Stomach (tissue), 4 donors: ENCODE measurements around the gene EHD1.

Experiments
- EP300 ChIP-seq: sonication (generic); formaldehyde crosslinking; IDR thresholded peaks from one replicate; pipeline ENCODE4 v1.6.1; 2017; ENCODE audit warnings: antibody characterized with exemption
- POLR2A ChIP-seq, 4 donors: fragments of 450-650 bp; IDR thresholded peaks; one replicate each; pipeline ENCODE4 v1.6.1; 2016; ENCODE audit warnings: antibody characterized with exemption in 4 of 4, control low read depth in 2 of 4, mild to moderate bottlenecking in 1 of 4, moderate library complexity in 1 of 4
- TF ChIP-seq, protein P1 (sequence below), 7 experiments: fragments of 450-650 bp in 4 of 7; fragments of 200-600 bp in 3 of 7; sonication (generic) in 3 of 7; IDR thresholded peaks; one replicate each; pipeline ENCODE4 v1.5.1; 2016 to 2019; ENCODE audit warnings: antibody characterized with exemption in 7 of 7, control low read depth in 2 of 7, mild to moderate bottlenecking in 1 of 7

DNA sequence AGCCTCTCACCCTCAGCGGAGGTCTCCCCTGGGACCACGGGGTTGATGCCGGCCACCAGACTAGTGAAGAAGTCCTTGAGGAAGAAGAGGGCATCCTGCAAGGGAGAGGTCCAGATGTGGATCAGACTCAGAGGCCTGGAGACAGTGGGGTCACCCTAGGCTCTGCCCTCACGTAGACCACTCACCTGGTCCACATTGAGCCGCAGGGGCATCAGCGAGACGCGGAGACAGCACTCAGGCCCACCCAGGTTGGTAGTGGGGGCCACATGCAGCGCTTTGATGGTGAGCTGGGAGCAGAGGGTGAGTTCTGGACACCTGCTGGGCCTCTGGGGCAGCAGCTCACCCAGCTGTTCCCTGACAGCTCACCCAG is 19.6 kb upstream of the EHD1 start:
- TF ChIP-seq EP300 (no peak), POLR2A (IDR thresholded peaks at IDR 0.05) (no peak)
- TF ChIP-seq, protein P1, sequence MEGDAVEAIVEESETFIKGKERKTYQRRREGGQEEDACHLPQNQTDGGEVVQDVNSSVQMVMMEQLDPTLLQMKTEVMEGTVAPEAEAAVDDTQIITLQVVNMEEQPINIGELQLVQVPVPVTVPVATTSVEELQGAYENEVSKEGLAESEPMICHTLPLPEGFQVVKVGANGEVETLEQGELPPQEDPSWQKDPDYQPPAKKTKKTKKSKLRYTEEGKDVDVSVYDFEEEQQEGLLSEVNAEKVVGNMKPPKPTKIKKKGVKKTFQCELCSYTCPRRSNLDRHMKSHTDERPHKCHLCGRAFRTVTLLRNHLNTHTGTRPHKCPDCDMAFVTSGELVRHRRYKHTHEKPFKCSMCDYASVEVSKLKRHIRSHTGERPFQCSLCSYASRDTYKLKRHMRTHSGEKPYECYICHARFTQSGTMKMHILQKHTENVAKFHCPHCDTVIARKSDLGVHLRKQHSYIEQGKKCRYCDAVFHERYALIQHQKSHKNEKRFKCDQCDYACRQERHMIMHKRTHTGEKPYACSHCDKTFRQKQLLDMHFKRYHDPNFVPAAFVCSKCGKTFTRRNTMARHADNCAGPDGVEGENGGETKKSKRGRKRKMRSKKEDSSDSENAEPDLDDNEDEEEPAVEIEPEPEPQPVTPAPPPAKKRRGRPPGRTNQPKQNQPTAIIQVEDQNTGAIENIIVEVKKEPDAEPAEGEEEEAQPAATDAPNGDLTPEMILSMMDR (IDR thresholded peaks at IDR 0.05), result no peak
